GM23248 (cell line): ENCODE results near the gene CADM4. TPM values are rescaled to one million over a fixed set of nuclear protein-coding genes. Genes with fewer than 3 reads are reported as not detected.

Experiments
- DNase-seq: peaks from one replicate; pipeline ENCODE4 v3.0.0-alpha.2; 2015
- H2AFZ ChIP-seq: fragments of 200-600 bp; sonication (generic); 2 replicates; pipeline ENCODE4 v1.6.1; 2016; ENCODE audit warnings: antibody characterized with exemption
- H3F3A ChIP-seq: fragments of 200-600 bp; sonication (generic); 2 replicates; pipeline ENCODE4 v1.6.1; 2016; ENCODE audit warnings: mild to moderate bottlenecking, antibody characterized with exemption, mixed run types; ENCODE audit not compliant: insufficient read depth
- H3K27ac ChIP-seq: fragments of 200-600 bp; sonication (generic); 2 replicates; pipeline ENCODE4 v1.5.1; 2016; ENCODE audit warnings: mild to moderate bottlenecking
- H3K27me3 ChIP-seq: fragments of 200-600 bp; sonication (generic); replicated peaks from 2 replicates; pipeline ENCODE4 v1.6.1; 2016; ENCODE audit warnings: mild to moderate bottlenecking; ENCODE audit not compliant: insufficient read depth
- H3K36me3 ChIP-seq: fragments of 200-600 bp; sonication (generic); 2 replicates; pipeline ENCODE4 v1.6.1; 2016; ENCODE audit warnings: low read depth, mild to moderate bottlenecking
- H3K4me1 ChIP-seq: fragments of 200-600 bp; sonication (generic); 2 replicates; pipeline ENCODE4 v1.6.1; 2016; ENCODE audit warnings: mild to moderate bottlenecking; ENCODE audit not compliant: insufficient read depth
- H3K4me2 ChIP-seq: fragments of 200-600 bp; sonication (generic); one replicate; pipeline ENCODE4 v1.6.1; 2016; ENCODE audit warnings: mild to moderate bottlenecking; ENCODE audit not compliant: unreplicated experiment
- H3K4me3 ChIP-seq: fragments of 200-600 bp; sonication (generic); 2 replicates; pipeline ENCODE4 v1.5.1; 2016; ENCODE audit warnings: mild to moderate bottlenecking
- H3K79me2 ChIP-seq: fragments of 200-600 bp; sonication (generic); 2 replicates; pipeline ENCODE4 v1.6.1; 2016; ENCODE audit warnings: mild to moderate bottlenecking; ENCODE audit not compliant: insufficient read depth
- H3K9ac ChIP-seq: fragments of 200-600 bp; sonication (generic); 2 replicates; pipeline ENCODE4 v1.6.1; 2016; ENCODE audit warnings: mild to moderate bottlenecking
- H3K9me2 ChIP-seq: fragments of 200-600 bp; sonication (generic); 2 replicates; pipeline ENCODE4 v1.6.1; 2016; ENCODE audit warnings: mixed run types, mild to moderate bottlenecking, moderate library complexity; ENCODE audit not compliant: insufficient read depth
- H3K9me3 ChIP-seq: fragments of 200-600 bp; sonication (generic); one replicate; pipeline ENCODE4 v1.6.1; 2017; ENCODE audit warnings: low read depth
- H4K20me1 ChIP-seq: fragments of 200-600 bp; sonication (generic); 2 replicates; pipeline ENCODE4 v1.6.0; 2016; ENCODE audit not compliant: insufficient read depth
- EZH2 ChIP-seq: fragments of 200-600 bp; sonication (generic); IDR thresholded peaks from 2 replicates; pipeline ENCODE4 v1.6.1; 2018; ENCODE audit warnings: antibody characterized with exemption, mild to moderate bottlenecking; ENCODE audit not compliant: insufficient read depth, poor library complexity, severe bottlenecking
- EZH2phosphoT487 ChIP-seq: fragments of 200-600 bp; sonication (generic); IDR thresholded peaks from 2 replicates; pipeline ENCODE4 v1.6.1; 2018; ENCODE audit warnings: antibody characterized with exemption, moderate library complexity, mild to moderate bottlenecking, low read depth; ENCODE audit not compliant: insufficient read depth
- WGBS, 2 experiments: methylation state at CpG; one replicate each; pipeline ENCODE4 v1.1.6; 2015 to 2017; ENCODE audit warnings: low lambda C conversion rate in 2 of 2, low coverage in 1 of 2; ENCODE audit errors: missing lambda C conversion rate in 2 of 2; 5-methylcytosine and 5-hydroxymethylcytosine counted together
- in situ Hi-C: fragments of 300-500 bp; cut with MboI; formaldehyde crosslinking; loops from 2 replicates; pipeline ENCODE4 v1.15.0; 2020
- polyA plus RNA-seq: library from polyadenylated mRNA; unstranded; fragments of >200 nt; fragmentation: Nextera tagmentation; extraction: Ambion mirVana; gene quantifications from 2 replicates; pipeline ENCODE4 v1.2.1, GENCODE V29; 2016
- total RNA-seq: library from RNA; depleted of rRNA; stranded (reverse); fragments of >200 nt; shearing (Covaris generic); gene quantifications from 2 replicates; pipeline ENCODE4 v1.2.3, GENCODE V29; 2014

Gene CADM4
- total and polyA plus RNA-seq, 2 experiments from 2014 or later: 0.14 to 1.7 TPM

DNA sequence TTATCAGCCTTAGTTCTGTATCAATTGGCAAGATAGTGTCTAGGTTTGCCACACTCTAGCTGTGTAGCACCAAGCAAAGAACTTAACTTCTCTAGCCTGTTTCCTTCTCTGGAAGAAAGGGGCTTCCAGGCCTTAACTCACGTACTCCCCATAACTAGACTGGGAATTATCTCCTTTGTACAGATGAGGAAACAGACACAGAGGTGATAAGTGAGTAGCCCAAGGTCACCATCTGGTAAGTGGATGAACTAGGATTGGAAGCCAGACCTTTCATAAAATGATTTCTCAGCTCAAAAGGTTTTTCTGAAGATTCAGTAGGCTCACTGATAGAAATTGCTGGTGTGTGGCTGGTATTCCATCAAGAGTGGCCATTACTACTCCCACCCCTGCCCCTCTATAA is 23.3 kb downstream of the CADM4 start:
- DNase-seq: no peak
- in situ Hi-C loops: no loop called here
- H4K20me1 ChIP-seq: no peaks in the 10 kb centered on the region
- no peaks in the 10 kb centered on the region for H3K27me3 ChIP-seq
- H3K79me2 ChIP-seq: peaks cover 77% of the 10 kb centered on the region
- no peaks in the 10 kb centered on the region for H3K9me3 ChIP-seq
- H3K9me2 ChIP-seq: no peaks in the 10 kb centered on the region
- no peak overlapping the region for H3K4me3 ChIP-seq
- H3K27ac ChIP-seq: no peak overlapping the region
- H3F3A ChIP-seq: peaks cover 4% of the 10 kb centered on the region; the same call in 1 of the 2 replicates
- H2AFZ ChIP-seq: no peak overlapping the region
- peaks cover 12% of the 10 kb centered on the region for H3K4me1 ChIP-seq
- H3K36me3 ChIP-seq: no peaks in the 10 kb centered on the region
- H3K9ac ChIP-seq: no peak overlapping the region
- TF ChIP-seq EZH2phosphoT487 (no peak), EZH2 (no peak)
- WGBS, 2 experiments: 70 to 73% methylated on average over 1 of the region's 1 CpG
- H3K4me2 ChIP-seq: no peak overlapping the region

DNA sequence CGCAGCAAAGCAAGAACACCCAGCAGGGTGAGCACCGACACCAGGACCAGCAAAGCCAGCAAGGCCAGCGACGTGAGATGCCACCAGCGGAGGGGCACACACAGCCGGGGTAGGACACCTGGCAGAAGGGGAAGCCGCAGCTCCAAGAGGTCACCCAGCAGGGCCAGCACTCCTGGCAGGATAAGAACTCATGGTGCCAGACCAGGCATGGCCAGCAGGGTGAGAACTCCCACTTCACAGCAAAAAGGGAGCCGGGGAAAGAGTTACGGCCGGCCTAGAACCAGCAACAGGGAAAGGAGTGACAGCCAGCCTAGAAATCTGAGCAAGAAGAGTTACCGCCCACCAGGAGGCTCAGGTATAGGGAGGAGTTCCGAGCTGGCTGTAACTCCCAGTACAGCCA is 27.3 kb downstream of the CADM4 start:
- Histone ChIP-seq H3K4me1 (no peaks in the 10 kb centered on the region), H3K27ac (no peak overlapping the region), H3K9me2 (no peaks in the 10 kb centered on the region), H3K4me3 (no peak overlapping the region), H4K20me1 (no peaks in the 10 kb centered on the region), H2AFZ (no peak overlapping the region), H3F3A (no peaks in the 10 kb centered on the region), H3K4me2 (no peak overlapping the region), H3K9me3 (no peaks in the 10 kb centered on the region), H3K27me3 (no peaks in the 10 kb centered on the region), H3K79me2 (peaks cover 59% of the 10 kb centered on the region), H3K9ac (no peak overlapping the region), H3K36me3 (no peaks in the 10 kb centered on the region)
- no peak for DNase-seq
- in situ Hi-C loops: no loop called here
- TF ChIP-seq EZH2 (no peak), EZH2phosphoT487 (no peak)
- 91 to 95% methylated on average over 12 of the region's 12 CpGs for WGBS, 2 experiments

DNA sequence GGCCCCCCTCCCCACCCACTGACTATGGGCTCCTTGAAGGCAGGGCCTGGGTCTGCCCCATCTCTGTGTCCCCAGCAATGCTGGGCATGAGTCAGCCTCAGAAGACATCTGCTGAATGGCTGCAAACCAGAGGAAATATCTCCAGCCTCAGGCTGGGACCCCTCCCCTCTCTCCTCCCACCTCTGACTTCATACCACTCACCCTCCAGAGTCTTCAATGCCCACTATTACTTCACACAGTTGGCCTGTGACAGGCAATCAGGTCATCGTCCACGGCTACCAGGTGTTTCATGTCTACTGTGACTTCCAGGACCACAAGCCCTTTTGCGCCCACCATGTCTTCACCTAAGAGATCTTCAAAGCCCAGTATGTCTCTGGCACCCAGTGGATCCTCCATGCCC is 27.9 kb downstream of the CADM4 start, which contains the start of gene SRRM5:
Gene SRRM5 (plus strand): TSS at position 301 of the 400 bp plus-strand sequence. CDS start 34 bp downstream, at position 335.
- H2AFZ ChIP-seq: no peak within 1 kb of the TSS
- in situ Hi-C loops: no loop called here
- no peak within 1 kb of the TSS for H3K27ac ChIP-seq
- no peaks in the 10 kb centered on the region for H3K9me2 ChIP-seq
- H3K79me2 ChIP-seq: peaks cover 53% of the 10 kb centered on the region
- 90 to 98% methylated on average over 3 of the region's 3 CpGs for WGBS, 2 experiments
- no peak for DNase-seq
- no peaks in the 10 kb centered on the region for H3F3A ChIP-seq
- no peak for TF ChIP-seq EZH2
- H4K20me1 ChIP-seq: no peaks in the 10 kb centered on the region
- no peaks in the 10 kb centered on the region for H3K9me3 ChIP-seq
- no peaks in the 10 kb centered on the region for H3K27me3 ChIP-seq
- H3K36me3 ChIP-seq: no peaks in the 10 kb centered on the region
- no peak within 1 kb of the TSS for H3K9ac ChIP-seq
- no peak within 1 kb of the TSS for H3K4me3 ChIP-seq
- no peak within 1 kb of the TSS for H3K4me2 ChIP-seq
- no peaks in the 10 kb centered on the region for H3K4me1 ChIP-seq

DNA sequence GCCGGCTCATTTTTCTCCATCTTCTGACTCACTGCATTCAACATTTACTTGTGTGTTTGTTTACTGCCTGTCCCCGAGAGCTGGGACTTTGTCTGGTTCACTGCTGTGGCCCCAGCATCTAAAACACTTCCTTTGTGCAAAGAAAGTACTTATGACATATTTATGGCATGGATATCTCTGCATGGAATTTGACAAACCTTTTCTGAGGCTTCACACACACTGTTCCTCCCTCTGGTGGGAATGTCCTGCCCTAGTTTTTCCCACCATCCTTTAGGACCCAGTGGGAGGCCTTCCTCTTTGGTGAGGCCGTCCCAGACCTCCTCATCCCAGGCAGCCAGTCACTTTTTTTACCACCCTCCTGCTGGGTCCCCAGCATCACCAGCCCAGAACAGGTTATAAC is 29.2 kb downstream of the CADM4 start:
- Histone ChIP-seq H3K27ac (no peak overlapping the region), H3F3A (no peaks in the 10 kb centered on the region), H3K9ac (no peak overlapping the region), H4K20me1 (no peaks in the 10 kb centered on the region), H3K79me2 (peaks cover 40% of the 10 kb centered on the region), H2AFZ (no peak overlapping the region), H3K4me3 (no peak overlapping the region), H3K9me3 (no peaks in the 10 kb centered on the region), H3K4me1 (no peaks in the 10 kb centered on the region), H3K9me2 (no peaks in the 10 kb centered on the region), H3K36me3 (0 out of 2 replicates have a peak, but pooled peaks cover 3% of the 10 kb centered on the region), H3K4me2 (no peak overlapping the region), H3K27me3 (no peaks in the 10 kb centered on the region)
- WGBS, 2 experiments: 38 to 41% methylated on average over 3 of the region's 3 CpGs
- in situ Hi-C loops: no loop called here
- DNase-seq: no peak
- TF ChIP-seq EZH2phosphoT487 (no peak), EZH2 (no peak)

DNA sequence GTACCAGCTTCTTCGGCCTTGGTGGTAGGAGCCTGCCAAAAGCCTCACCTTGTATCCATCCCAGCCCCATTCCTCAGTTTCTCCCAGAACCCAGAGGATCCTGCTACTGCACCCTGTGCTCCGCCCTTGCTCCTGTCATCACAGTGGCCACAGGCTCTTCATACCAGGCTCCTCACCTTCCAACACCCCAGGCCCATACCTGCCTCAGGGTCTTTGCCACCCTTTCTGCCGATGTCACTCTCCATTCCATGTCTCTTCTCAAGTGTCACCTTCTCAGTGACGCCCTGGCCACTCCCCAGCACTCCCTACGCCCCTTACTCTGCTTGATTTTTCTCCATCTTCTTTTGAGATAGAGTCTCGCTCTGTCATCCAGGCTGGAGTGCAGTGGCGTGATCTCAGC is 29.8 kb downstream of the CADM4 start:
- TF ChIP-seq EZH2phosphoT487: no peak
- no peak for TF ChIP-seq EZH2
- H3K79me2 ChIP-seq: peaks cover 34% of the 10 kb centered on the region
- H3F3A ChIP-seq: no peaks in the 10 kb centered on the region
- no peak overlapping the region for H3K4me2 ChIP-seq
- H3K9ac ChIP-seq: no peak overlapping the region
- H4K20me1 ChIP-seq: no peaks in the 10 kb centered on the region
- no peaks in the 10 kb centered on the region for H3K27me3 ChIP-seq
- no peaks in the 10 kb centered on the region for H3K4me1 ChIP-seq
- 77 to 80% methylated on average over 7 of the region's 7 CpGs for WGBS, 2 experiments
- H3K9me2 ChIP-seq: no peaks in the 10 kb centered on the region
- 0 out of 2 replicates have a peak, but pooled peaks cover 3% of the 10 kb centered on the region for H3K36me3 ChIP-seq
- H2AFZ ChIP-seq: no peak overlapping the region
- in situ Hi-C loops: no loop called here
- H3K27ac ChIP-seq: no peak overlapping the region
- H3K4me3 ChIP-seq: no peak overlapping the region
- no peaks in the 10 kb centered on the region for H3K9me3 ChIP-seq
- DNase-seq: no peak
